Measurements from ENCODE around the gene ZRANB1.

ZRANB1 gene

DNA sequence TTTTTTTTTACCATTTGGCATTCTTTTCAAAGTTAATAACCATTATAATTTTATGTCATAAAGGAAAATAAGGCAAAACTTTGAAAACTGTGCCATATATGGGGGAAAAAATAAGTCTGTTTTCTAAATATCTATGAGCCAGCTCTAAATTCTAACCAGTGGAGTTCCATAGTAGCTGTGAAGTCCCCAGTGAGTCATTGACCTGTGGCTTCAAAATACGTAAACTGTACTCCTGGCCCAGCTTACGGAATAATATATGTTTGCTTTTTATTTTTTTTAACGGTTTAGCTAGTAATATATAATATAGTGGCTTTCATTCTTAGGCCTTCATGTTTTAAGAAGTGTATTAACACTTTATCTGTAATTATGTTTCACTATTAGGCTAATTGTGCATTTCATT is 20.5 kb downstream of the ZRANB1 start:
- H3K79me2 ChIP-seq (ENCODE audit: control insufficient read depth, insufficient read depth, low read length, unreplicated experiment), result peaks cover 58% of the 10 kb centered on the region
- H3K4me1 ChIP-seq (ENCODE audit: control insufficient read depth, insufficient read depth, low read length, unreplicated experiment), result peaks cover 3% of the 10 kb centered on the region
- no peak overlapping the region for H3K27ac ChIP-seq (ENCODE audit: low read depth, low read length)
- no peak overlapping the region for H2AFZ ChIP-seq (ENCODE audit: low read length, unreplicated experiment)
- H3K36me3 ChIP-seq (ENCODE audit: insufficient read depth, low read length), result no peaks in the 10 kb centered on the region
- H3K4me3 ChIP-seq (ENCODE audit: low read depth, low read length), result no peak overlapping the region
- no peaks in the 10 kb centered on the region for H3K27me3 ChIP-seq (ENCODE audit: insufficient read depth, low read length)

GRCh38 chr10:124963866-124964720 is 22.2 kb downstream of the ZRANB1 start:
- H3K79me2 ChIP-seq (ENCODE audit: control insufficient read depth, insufficient read depth, low read length, unreplicated experiment), result peaks cover 48% of the 10 kb centered on the region
- H3K4me1 ChIP-seq (ENCODE audit: control insufficient read depth, insufficient read depth, low read length, unreplicated experiment), result peaks cover 3% of the 10 kb centered on the region
- H3K36me3 ChIP-seq (ENCODE audit: insufficient read depth, low read length), result no peaks in the 10 kb centered on the region

GRCh38 chr10:124966008-124966407 is 24.1 kb downstream of the ZRANB1 start:
- Histone ChIP-seq H3K4me1 (ENCODE audit: control insufficient read depth, insufficient read depth, low read length, unreplicated experiment) (peaks cover 3% of the 10 kb centered on the region), H3K79me2 (ENCODE audit: control insufficient read depth, insufficient read depth, low read length, unreplicated experiment) (peaks cover 41% of the 10 kb centered on the region), H3K27ac (ENCODE audit: low read depth, low read length) (no peak overlapping the region), H3K27me3 (ENCODE audit: insufficient read depth, low read length) (no peaks in the 10 kb centered on the region), H2AFZ (ENCODE audit: low read length, unreplicated experiment) (no peak overlapping the region), H3K4me3 (ENCODE audit: low read depth, low read length) (no peak overlapping the region), H3K36me3 (ENCODE audit: insufficient read depth, low read length) (no peaks in the 10 kb centered on the region)

More at GRCh38 chr10:124963866-124964720, 22.2 kb downstream of the ZRANB1 start:
- Histone ChIP-seq H3K27ac (ENCODE audit: low read depth, low read length) (no peak overlapping the region), H3K27me3 (ENCODE audit: insufficient read depth, low read length) (no peaks in the 10 kb centered on the region), H3K4me3 (ENCODE audit: low read depth, low read length) (no peak overlapping the region), H2AFZ (ENCODE audit: low read length, unreplicated experiment) (no peak overlapping the region)

GRCh38 chr10:124967255-124967654 is 25.3 kb downstream of the ZRANB1 start:
- peaks cover 31% of the 10 kb centered on the region for H3K79me2 ChIP-seq (ENCODE audit: control insufficient read depth, insufficient read depth, low read length, unreplicated experiment)
- H3K4me1 ChIP-seq (ENCODE audit: control insufficient read depth, insufficient read depth, low read length, unreplicated experiment), result no peaks in the 10 kb centered on the region
- no peaks in the 10 kb centered on the region for H3K36me3 ChIP-seq (ENCODE audit: insufficient read depth, low read length)
- H3K27ac ChIP-seq (ENCODE audit: low read depth, low read length), result no peak overlapping the region
- H2AFZ ChIP-seq (ENCODE audit: low read length, unreplicated experiment), result no peak overlapping the region
- no peaks in the 10 kb centered on the region for H3K27me3 ChIP-seq (ENCODE audit: insufficient read depth, low read length)
- H3K4me3 ChIP-seq (ENCODE audit: low read depth, low read length), result no peak overlapping the region

DNA sequence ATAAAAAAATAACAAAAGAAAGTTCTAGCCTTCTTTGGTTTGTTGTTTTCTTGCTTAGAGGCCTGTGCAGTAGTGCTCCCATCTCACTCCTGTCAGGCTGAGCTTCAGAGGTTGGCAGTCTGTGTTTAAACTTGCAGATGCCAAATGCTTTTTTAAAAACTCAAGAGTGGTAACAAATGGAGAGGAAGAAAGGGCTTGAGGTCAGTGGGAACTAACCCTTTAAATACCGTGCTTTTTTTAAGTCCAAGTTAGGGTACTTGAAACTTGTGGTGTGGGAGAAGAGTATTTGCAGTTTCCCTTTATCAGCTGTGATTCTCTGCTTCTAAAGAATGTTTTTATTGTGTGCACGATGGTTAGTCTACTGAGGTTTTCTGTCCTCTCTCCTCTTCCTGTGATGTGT is 29.4 kb downstream of the ZRANB1 start:
- Histone ChIP-seq H3K36me3 (ENCODE audit: insufficient read depth, low read length) (no peaks in the 10 kb centered on the region), H3K79me2 (ENCODE audit: control insufficient read depth, insufficient read depth, low read length, unreplicated experiment) (peaks cover 12% of the 10 kb centered on the region), H3K27me3 (ENCODE audit: insufficient read depth, low read length) (no peaks in the 10 kb centered on the region), H3K4me3 (ENCODE audit: low read depth, low read length) (no peak overlapping the region), H3K27ac (ENCODE audit: low read depth, low read length) (no peak overlapping the region), H3K4me1 (ENCODE audit: control insufficient read depth, insufficient read depth, low read length, unreplicated experiment) (no peaks in the 10 kb centered on the region), H2AFZ (ENCODE audit: low read length, unreplicated experiment) (no peak overlapping the region)

DNA sequence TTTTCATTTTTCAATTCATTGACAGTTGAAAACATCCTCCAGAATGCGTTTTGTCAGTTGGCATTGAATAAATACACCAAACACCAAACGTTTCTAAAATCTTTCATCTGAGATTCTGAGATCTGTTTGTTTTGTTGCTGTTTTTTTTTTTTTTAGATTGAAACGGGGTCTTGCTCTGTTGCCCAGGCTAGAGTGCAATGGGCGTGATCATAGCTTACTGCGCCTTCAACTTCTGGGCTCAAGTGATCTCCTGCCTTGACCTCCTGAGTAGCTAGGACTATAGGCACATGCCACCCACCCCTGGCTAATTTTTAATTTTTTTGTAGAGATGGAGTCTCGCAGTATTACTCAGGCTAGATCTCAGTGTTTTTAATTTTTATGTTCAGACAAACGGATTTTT is 30.7 kb downstream of the ZRANB1 start:
- Histone ChIP-seq H3K4me3 (ENCODE audit: low read depth, low read length) (no peak overlapping the region), H3K79me2 (ENCODE audit: control insufficient read depth, insufficient read depth, low read length, unreplicated experiment) (peaks cover 6% of the 10 kb centered on the region), H3K27ac (ENCODE audit: low read depth, low read length) (no peak overlapping the region), H3K36me3 (ENCODE audit: insufficient read depth, low read length) (no peaks in the 10 kb centered on the region), H3K4me1 (ENCODE audit: control insufficient read depth, insufficient read depth, low read length, unreplicated experiment) (no peaks in the 10 kb centered on the region), H2AFZ (ENCODE audit: low read length, unreplicated experiment) (no peak overlapping the region), H3K27me3 (ENCODE audit: insufficient read depth, low read length) (no peaks in the 10 kb centered on the region)

GRCh38 chr10:124974131-124974530 is 32.2 kb downstream of the ZRANB1 start:
- peaks cover 3% of the 10 kb centered on the region for H3K79me2 ChIP-seq (ENCODE audit: control insufficient read depth, insufficient read depth, low read length, unreplicated experiment)
- H3K36me3 ChIP-seq (ENCODE audit: insufficient read depth, low read length), result no peaks in the 10 kb centered on the region
- no peaks in the 10 kb centered on the region for H3K4me1 ChIP-seq (ENCODE audit: control insufficient read depth, insufficient read depth, low read length, unreplicated experiment)

GRCh38 chr10:124975977-124976514 is 34.1 kb downstream of the ZRANB1 start:
- no peaks in the 10 kb centered on the region for H3K79me2 ChIP-seq (ENCODE audit: control insufficient read depth, insufficient read depth, low read length, unreplicated experiment)
- no peak overlapping the region for H3K27ac ChIP-seq (ENCODE audit: low read depth, low read length)
- H3K27me3 ChIP-seq (ENCODE audit: insufficient read depth, low read length), result no peaks in the 10 kb centered on the region
- H2AFZ ChIP-seq (ENCODE audit: low read length, unreplicated experiment), result no peak overlapping the region
- no peaks in the 10 kb centered on the region for H3K4me1 ChIP-seq (ENCODE audit: control insufficient read depth, insufficient read depth, low read length, unreplicated experiment)
- no peaks in the 10 kb centered on the region; the same call in 1 of the 2 replicates for H3K36me3 ChIP-seq (ENCODE audit: insufficient read depth, low read length)
- H3K4me3 ChIP-seq (ENCODE audit: low read depth, low read length), result no peak overlapping the region

More at GRCh38 chr10:124974131-124974530, 32.2 kb downstream of the ZRANB1 start:
- H2AFZ ChIP-seq (ENCODE audit: low read length, unreplicated experiment), result no peak overlapping the region
- no peak overlapping the region for H3K4me3 ChIP-seq (ENCODE audit: low read depth, low read length)
- H3K27me3 ChIP-seq (ENCODE audit: insufficient read depth, low read length), result no peaks in the 10 kb centered on the region
- H3K27ac ChIP-seq (ENCODE audit: low read depth, low read length), result no peak overlapping the region

- Histone ChIP-seq H3K36me3 (ENCODE audit: insufficient read depth, low read length) (no peaks in the 10 kb centered on the region; the same call in none of the 2 replicates), H3K27ac (ENCODE audit: low read depth, low read length) (no peak overlapping the region), H3K79me2 (ENCODE audit: control insufficient read depth, insufficient read depth, low read length, unreplicated experiment) (no peaks in the 10 kb centered on the region), H3K4me1 (ENCODE audit: control insufficient read depth, insufficient read depth, low read length, unreplicated experiment) (no peaks in the 10 kb centered on the region), H2AFZ (ENCODE audit: low read length, unreplicated experiment) (no peak overlapping the region), H3K4me3 (ENCODE audit: low read depth, low read length) (no peak overlapping the region), H3K27me3 (ENCODE audit: insufficient read depth, low read length) (no peaks in the 10 kb centered on the region)
Observed at GRCh38 chr10:124977161-124977560, 35.2 kb downstream of the ZRANB1 start.

- Histone ChIP-seq H3K27ac (ENCODE audit: low read depth, low read length) (no peak overlapping the region), H3K4me1 (ENCODE audit: control insufficient read depth, insufficient read depth, low read length, unreplicated experiment) (no peaks in the 10 kb centered on the region), H3K79me2 (ENCODE audit: control insufficient read depth, insufficient read depth, low read length, unreplicated experiment) (no peaks in the 10 kb centered on the region), H3K4me3 (ENCODE audit: low read depth, low read length) (no peak overlapping the region), H2AFZ (ENCODE audit: low read length, unreplicated experiment) (no peak overlapping the region), H3K36me3 (ENCODE audit: insufficient read depth, low read length) (peaks cover 4% of the 10 kb centered on the region), H3K27me3 (ENCODE audit: insufficient read depth, low read length) (no peaks in the 10 kb centered on the region)
Observed at GRCh38 chr10:124977648-124978375, 35.9 kb downstream of the ZRANB1 start.

Data from ACC112 (cell line).